ENCODE results near the gene CDKN2D.

CDKN2D gene

GRCh38 chr19:10603873-10604459 is 35.2 kb upstream of the CDKN2D start:
- TF ChIP-seq, protein P1, sequence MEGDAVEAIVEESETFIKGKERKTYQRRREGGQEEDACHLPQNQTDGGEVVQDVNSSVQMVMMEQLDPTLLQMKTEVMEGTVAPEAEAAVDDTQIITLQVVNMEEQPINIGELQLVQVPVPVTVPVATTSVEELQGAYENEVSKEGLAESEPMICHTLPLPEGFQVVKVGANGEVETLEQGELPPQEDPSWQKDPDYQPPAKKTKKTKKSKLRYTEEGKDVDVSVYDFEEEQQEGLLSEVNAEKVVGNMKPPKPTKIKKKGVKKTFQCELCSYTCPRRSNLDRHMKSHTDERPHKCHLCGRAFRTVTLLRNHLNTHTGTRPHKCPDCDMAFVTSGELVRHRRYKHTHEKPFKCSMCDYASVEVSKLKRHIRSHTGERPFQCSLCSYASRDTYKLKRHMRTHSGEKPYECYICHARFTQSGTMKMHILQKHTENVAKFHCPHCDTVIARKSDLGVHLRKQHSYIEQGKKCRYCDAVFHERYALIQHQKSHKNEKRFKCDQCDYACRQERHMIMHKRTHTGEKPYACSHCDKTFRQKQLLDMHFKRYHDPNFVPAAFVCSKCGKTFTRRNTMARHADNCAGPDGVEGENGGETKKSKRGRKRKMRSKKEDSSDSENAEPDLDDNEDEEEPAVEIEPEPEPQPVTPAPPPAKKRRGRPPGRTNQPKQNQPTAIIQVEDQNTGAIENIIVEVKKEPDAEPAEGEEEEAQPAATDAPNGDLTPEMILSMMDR (IDR thresholded peaks at IDR 0.05; ENCODE audit: low read depth, low read length), result no peak
- peak overlapping the region; percentile 95 for H3K4me3 ChIP-seq (ENCODE audit: low read depth, low read length)

GRCh38 chr19:10603084-10603872 is 34.5 kb upstream of the CDKN2D start:
- TF ChIP-seq, protein P1 (IDR thresholded peaks at IDR 0.05; ENCODE audit: low read depth, low read length), result no peak
- H3K4me3 ChIP-seq (ENCODE audit: low read depth, low read length), result peak overlapping the region; percentile 95

- TF ChIP-seq, protein P1 (IDR thresholded peaks at IDR 0.05; ENCODE audit: low read depth, low read length), result no peak
- peak overlapping the region; percentile 95 for H3K4me3 ChIP-seq (ENCODE audit: low read depth, low read length)
Measured at GRCh38 chr19:10602330-10603083, 33.7 kb upstream of the CDKN2D start.

GRCh38 chr19:10601999-10602329 is 33.2 kb upstream of the CDKN2D start:
- TF ChIP-seq, protein P1 (IDR thresholded peaks at IDR 0.05; ENCODE audit: low read depth, low read length), result no peak
- no peak overlapping the region for H3K4me3 ChIP-seq (ENCODE audit: low read depth, low read length)

- H3K4me3 ChIP-seq (ENCODE audit: low read depth, low read length), result no peak overlapping the region
- TF ChIP-seq, protein P1 (IDR thresholded peaks at IDR 0.05; ENCODE audit: low read depth, low read length), result no peak
Measured at GRCh38 chr19:10600149-10600548, 31.4 kb upstream of the CDKN2D start.

DNA sequence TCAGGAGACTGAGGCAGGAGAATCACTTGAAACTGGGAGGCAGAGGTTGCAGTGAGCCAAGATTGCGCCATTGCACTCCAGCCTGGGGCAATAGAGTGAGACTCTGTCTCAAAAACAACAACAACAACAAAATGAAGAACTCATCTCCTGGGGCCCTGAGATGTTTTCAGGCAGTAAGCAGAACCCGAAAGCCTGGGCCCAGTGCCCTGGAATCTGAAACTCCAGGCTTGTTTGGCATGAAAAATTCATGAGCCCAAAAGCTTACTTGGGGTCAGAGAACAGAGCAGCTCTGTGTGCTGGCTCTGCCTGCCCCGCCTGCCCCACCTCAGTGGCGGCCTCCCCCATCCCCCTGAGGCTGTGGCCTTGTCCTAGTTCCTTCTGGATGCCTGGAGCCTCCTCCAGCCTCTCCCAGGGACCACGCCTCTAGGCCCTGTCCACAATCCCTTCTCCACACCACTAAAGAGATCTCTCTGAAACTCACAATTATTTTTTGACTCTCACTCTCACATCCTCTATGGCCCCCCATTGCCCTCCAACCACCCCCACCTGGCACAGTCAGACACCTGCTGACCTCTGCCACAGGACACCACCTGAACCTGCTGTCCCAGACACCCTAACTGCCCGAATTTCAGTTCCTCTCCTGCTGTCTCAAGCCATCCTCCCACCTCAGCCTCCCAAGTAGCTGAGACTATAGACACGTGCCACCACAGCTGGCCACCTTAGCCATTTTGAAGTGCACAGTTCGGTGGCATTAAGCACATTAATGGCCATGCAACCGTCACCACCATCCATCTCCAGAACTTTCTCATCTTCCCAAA is 25.2 kb upstream of the CDKN2D start:
- TF ChIP-seq, protein P1 (IDR thresholded peaks at IDR 0.05; ENCODE audit: low read depth, low read length), result no peak
- no peak overlapping the region for H3K4me3 ChIP-seq (ENCODE audit: low read depth, low read length)
